ENCODE measurements around the gene EHD4.

The EHD4 gene

GRCh38 chr15:41881920-41882688, 90.3 kb downstream of the EHD4 start:
- DNase-seq (ENCODE audit: low read depth in 2 of 2, low spot score in 1 of 2): no peak

- DNase-seq (ENCODE audit: low read depth in 2 of 2, low spot score in 1 of 2): no peak
Observed at GRCh38 chr15:41881550-41881919, 90.8 kb downstream of the EHD4 start.

GRCh38 chr15:41881086-41881485, 91.3 kb downstream of the EHD4 start:
- no peak for DNase-seq (ENCODE audit: low read depth in 2 of 2, low spot score in 1 of 2)

GRCh38 chr15:41880156-41880877, 92.0 kb downstream of the EHD4 start:
- no peak for DNase-seq (ENCODE audit: low read depth in 2 of 2, low spot score in 1 of 2)

- no peak for DNase-seq (ENCODE audit: low read depth in 2 of 2, low spot score in 1 of 2)
Observed at GRCh38 chr15:41879321-41879845, 93.0 kb downstream of the EHD4 start.

- DNase-seq (ENCODE audit: low read depth in 2 of 2, low spot score in 1 of 2): no peak
Observed at GRCh38 chr15:41878355-41878699, 94.0 kb downstream of the EHD4 start.

- DNase-seq (ENCODE audit: low read depth in 2 of 2, low spot score in 1 of 2): no peak
Observed at GRCh38 chr15:41877631-41878354, 94.6 kb downstream of the EHD4 start.

GRCh38 chr15:41876689-41877088, 95.7 kb downstream of the EHD4 start:
- DNase-seq (ENCODE audit: low read depth in 2 of 2, low spot score in 1 of 2): no peak

- no peak for DNase-seq (ENCODE audit: low read depth in 2 of 2, low spot score in 1 of 2)
Observed at GRCh38 chr15:41876007-41876406, 96.3 kb downstream of the EHD4 start.

GRCh38 chr15:41874736-41875135, 97.6 kb downstream of the EHD4 start:
- DNase-seq (ENCODE audit: low read depth in 2 of 2, low spot score in 1 of 2): no peak

GRCh38 chr15:41873711-41874110, 98.6 kb downstream of the EHD4 start:
- no peak for DNase-seq (ENCODE audit: low read depth in 2 of 2, low spot score in 1 of 2)

GRCh38 chr15:41872166-41872747, 100.1 kb downstream of the EHD4 start:
- no peak for DNase-seq (ENCODE audit: low read depth in 2 of 2, low spot score in 1 of 2)

- no peak for DNase-seq (ENCODE audit: low read depth in 2 of 2, low spot score in 1 of 2)
Observed at GRCh38 chr15:41871175-41871905, 101.0 kb downstream of the EHD4 start.

- DNase-seq (ENCODE audit: low read depth in 2 of 2, low spot score in 1 of 2): no peak
Observed at GRCh38 chr15:41870689-41871081, 101.7 kb downstream of the EHD4 start.

GRCh38 chr15:41869770-41870688, 102.3 kb downstream of the EHD4 start:
- no peak for DNase-seq (ENCODE audit: low read depth in 2 of 2, low spot score in 1 of 2)

GRCh38 chr15:41868321-41868720, 104.0 kb downstream of the EHD4 start:
- no peak for DNase-seq (ENCODE audit: low read depth in 2 of 2, low spot score in 1 of 2)

- DNase-seq (ENCODE audit: low read depth in 2 of 2, low spot score in 1 of 2): no peak
Observed at GRCh38 chr15:41866872-41867579, 105.3 kb downstream of the EHD4 start.

GRCh38 chr15:41866263-41866703, 106.1 kb downstream of the EHD4 start:
- no peak for DNase-seq (ENCODE audit: low read depth in 2 of 2, low spot score in 1 of 2)

- no peak for DNase-seq (ENCODE audit: low read depth in 2 of 2, low spot score in 1 of 2)
Observed at GRCh38 chr15:41865490-41866055, 106.8 kb downstream of the EHD4 start.
